Measurements from ENCODE around the gene FAM9B.

FAM9B gene

DNA sequence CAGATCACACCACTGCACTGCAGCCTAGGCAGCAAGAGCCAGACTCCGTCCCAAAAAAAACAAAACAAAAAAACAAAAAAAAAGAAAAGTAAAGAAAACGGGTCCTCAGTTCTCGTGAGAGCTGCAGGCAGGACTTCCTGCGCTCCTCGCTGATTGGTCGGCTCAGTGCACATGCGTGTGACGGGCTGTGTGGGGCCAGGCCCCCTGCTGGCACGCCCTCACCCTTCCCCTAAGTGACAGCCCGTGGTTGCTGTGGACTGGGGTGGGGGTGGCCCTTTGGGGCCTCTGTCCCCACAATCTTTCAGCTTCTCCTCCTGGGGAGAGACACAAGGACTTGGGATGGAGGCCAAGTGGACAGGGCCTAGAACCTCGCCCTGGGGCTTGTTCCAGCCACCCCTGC, at the start of gene FAM9B:
Gene FAM9B, minus strand, starts transcription at position 139 of the 400 bp plus-strand sequence. CDS start 1,141 bp downstream, outside the sequence.
- no peak within 1 kb of the TSS for H3K9ac ChIP-seq (ENCODE audit: low read depth in 1 of 2, low read length in 2 of 2)
- H3K27me3 ChIP-seq (ENCODE audit: control insufficient read depth in 1 of 2, insufficient read depth in 2 of 2, low read length in 2 of 2) = no peaks in the 10 kb centered on the region
- H3K36me3 ChIP-seq (ENCODE audit: control insufficient read depth in 1 of 2, insufficient read depth in 2 of 2, low read length in 2 of 2) = no peaks in the 10 kb centered on the region
- no peak within 1 kb of the TSS for H3K4me3 ChIP-seq (ENCODE audit: low read depth in 1 of 2, low read length in 2 of 2)
- H3K9me3 ChIP-seq (ENCODE audit: control insufficient read depth in 1 of 2, low read length in 2 of 2) = no peaks in the 10 kb centered on the region
- H3K27ac ChIP-seq (ENCODE audit: low read depth, low read length) = no peak within 1 kb of the TSS
- H3K4me1 ChIP-seq (ENCODE audit: control insufficient read depth in 1 of 2, insufficient read depth in 2 of 2, low read length in 2 of 2) = no peaks in the 10 kb centered on the region

DNA sequence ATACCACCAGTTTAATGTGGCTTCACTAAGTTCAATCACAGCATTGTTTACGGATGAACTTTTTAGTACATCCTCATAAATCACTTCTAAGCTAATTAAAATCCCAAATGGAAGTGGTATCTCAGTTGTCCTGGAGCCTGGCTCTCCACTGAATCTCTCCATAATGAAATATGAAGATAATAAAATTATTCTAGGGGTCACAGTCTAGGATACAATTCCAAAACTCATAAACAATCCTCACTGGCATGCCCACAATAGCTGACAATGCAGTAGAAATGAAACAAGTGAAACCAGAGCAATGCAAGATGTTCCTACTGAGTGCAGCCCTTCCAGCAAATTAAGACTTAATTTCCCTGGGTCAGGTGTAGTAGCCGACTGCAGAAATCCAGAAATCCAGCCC, 47.3 kb upstream of the FAM9B start:
- no peaks in the 10 kb centered on the region for H3K9me3 ChIP-seq (ENCODE audit: control insufficient read depth in 1 of 2, low read length in 2 of 2)
- H3K9ac ChIP-seq (ENCODE audit: low read depth in 1 of 2, low read length in 2 of 2) = no peak overlapping the region
- no peaks in the 10 kb centered on the region for H3K36me3 ChIP-seq (ENCODE audit: control insufficient read depth in 1 of 2, insufficient read depth in 2 of 2, low read length in 2 of 2)
- no peak overlapping the region for H3K27ac ChIP-seq (ENCODE audit: low read depth, low read length)
- H3K4me1 ChIP-seq (ENCODE audit: control insufficient read depth in 1 of 2, insufficient read depth in 2 of 2, low read length in 2 of 2) = no peaks in the 10 kb centered on the region
- no peak overlapping the region for H3K4me3 ChIP-seq (ENCODE audit: low read depth in 1 of 2, low read length in 2 of 2)
- H3K27me3 ChIP-seq (ENCODE audit: control insufficient read depth in 1 of 2, insufficient read depth in 2 of 2, low read length in 2 of 2) = no peaks in the 10 kb centered on the region

DNA sequence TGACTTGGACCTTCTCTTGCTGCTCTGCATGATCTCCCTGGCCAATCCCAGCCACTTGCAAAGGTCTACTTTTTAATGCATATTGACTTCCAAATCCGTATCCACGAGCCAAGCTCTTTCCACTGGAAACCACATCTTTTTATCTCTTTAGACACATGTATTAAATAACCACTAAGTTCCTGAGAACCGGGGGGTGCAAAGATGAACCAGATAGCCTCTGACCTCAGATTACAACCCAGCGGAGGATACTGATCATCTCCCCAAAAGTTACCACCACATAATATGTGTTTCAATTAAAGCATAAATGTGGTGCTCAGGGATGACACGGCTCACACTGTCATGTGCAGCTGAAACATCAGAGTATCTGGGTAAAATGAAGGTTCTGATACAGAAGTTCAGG, 40.4 kb upstream of the FAM9B start:
- H3K9me3 ChIP-seq (ENCODE audit: control insufficient read depth in 1 of 2, low read length in 2 of 2) = no peaks in the 10 kb centered on the region
- H3K27ac ChIP-seq (ENCODE audit: low read depth, low read length) = no peak overlapping the region
- no peak overlapping the region for H3K4me3 ChIP-seq (ENCODE audit: low read depth in 1 of 2, low read length in 2 of 2)
- H3K27me3 ChIP-seq (ENCODE audit: control insufficient read depth in 1 of 2, insufficient read depth in 2 of 2, low read length in 2 of 2) = no peaks in the 10 kb centered on the region
- no peaks in the 10 kb centered on the region for H3K4me1 ChIP-seq (ENCODE audit: control insufficient read depth in 1 of 2, insufficient read depth in 2 of 2, low read length in 2 of 2)
- no peak overlapping the region for H3K9ac ChIP-seq (ENCODE audit: low read depth in 1 of 2, low read length in 2 of 2)
- no peaks in the 10 kb centered on the region for H3K36me3 ChIP-seq (ENCODE audit: control insufficient read depth in 1 of 2, insufficient read depth in 2 of 2, low read length in 2 of 2)

- no peaks in the 10 kb centered on the region for H3K4me1 ChIP-seq (ENCODE audit: control insufficient read depth in 1 of 2, insufficient read depth in 2 of 2, low read length in 2 of 2)
- H3K4me3 ChIP-seq (ENCODE audit: low read depth in 1 of 2, low read length in 2 of 2) = no peak overlapping the region
- H3K36me3 ChIP-seq (ENCODE audit: control insufficient read depth in 1 of 2, insufficient read depth in 2 of 2, low read length in 2 of 2) = no peaks in the 10 kb centered on the region
- H3K27me3 ChIP-seq (ENCODE audit: control insufficient read depth in 1 of 2, insufficient read depth in 2 of 2, low read length in 2 of 2) = no peaks in the 10 kb centered on the region
- no peak overlapping the region for H3K9ac ChIP-seq (ENCODE audit: low read depth in 1 of 2, low read length in 2 of 2)
- H3K9me3 ChIP-seq (ENCODE audit: control insufficient read depth in 1 of 2, low read length in 2 of 2) = no peaks in the 10 kb centered on the region
- H3K27ac ChIP-seq (ENCODE audit: low read depth, low read length) = no peak overlapping the region
Observed at GRCh38 chrX:9072281-9072680, 38.4 kb upstream of the FAM9B start.

DNA sequence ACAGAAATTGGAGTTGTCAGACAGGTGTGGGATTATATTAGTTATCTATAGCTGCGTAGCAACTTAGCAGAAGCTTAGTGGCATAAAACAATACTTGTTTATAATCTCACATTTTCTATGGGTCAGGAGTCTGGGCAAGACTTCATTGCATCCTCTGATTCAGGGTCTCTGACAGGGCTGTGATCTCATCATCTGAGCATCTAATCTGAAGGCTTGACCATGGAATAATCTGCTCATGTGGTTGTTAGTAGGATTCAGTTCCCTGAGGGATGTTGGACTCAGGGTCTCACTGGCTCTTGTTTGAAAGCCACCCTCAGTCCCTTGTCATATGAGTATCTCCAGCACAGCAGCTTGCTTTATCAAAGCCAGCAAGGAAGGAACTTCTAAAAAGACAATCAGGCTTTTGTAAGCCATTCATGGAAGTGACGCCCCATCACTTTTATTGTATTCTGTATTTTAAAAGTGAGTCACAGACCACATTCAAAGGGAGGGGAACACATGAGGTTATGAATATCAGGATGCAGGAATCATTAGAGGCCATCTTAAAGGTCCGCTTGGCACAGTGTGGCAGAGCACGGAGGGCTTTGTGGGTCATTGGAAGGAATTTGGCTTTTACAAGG, 37.2 kb upstream of the FAM9B start:
- Histone ChIP-seq H3K27ac (ENCODE audit: low read depth, low read length) (no peak overlapping the region), H3K36me3 (ENCODE audit: control insufficient read depth in 1 of 2, insufficient read depth in 2 of 2, low read length in 2 of 2) (no peaks in the 10 kb centered on the region), H3K9ac (ENCODE audit: low read depth in 1 of 2, low read length in 2 of 2) (no peak overlapping the region), H3K9me3 (ENCODE audit: control insufficient read depth in 1 of 2, low read length in 2 of 2) (no peaks in the 10 kb centered on the region), H3K4me1 (ENCODE audit: control insufficient read depth in 1 of 2, insufficient read depth in 2 of 2, low read length in 2 of 2) (no peaks in the 10 kb centered on the region), H3K27me3 (ENCODE audit: control insufficient read depth in 1 of 2, insufficient read depth in 2 of 2, low read length in 2 of 2) (no peaks in the 10 kb centered on the region), H3K4me3 (ENCODE audit: low read depth in 1 of 2, low read length in 2 of 2) (no peak overlapping the region)

DNA sequence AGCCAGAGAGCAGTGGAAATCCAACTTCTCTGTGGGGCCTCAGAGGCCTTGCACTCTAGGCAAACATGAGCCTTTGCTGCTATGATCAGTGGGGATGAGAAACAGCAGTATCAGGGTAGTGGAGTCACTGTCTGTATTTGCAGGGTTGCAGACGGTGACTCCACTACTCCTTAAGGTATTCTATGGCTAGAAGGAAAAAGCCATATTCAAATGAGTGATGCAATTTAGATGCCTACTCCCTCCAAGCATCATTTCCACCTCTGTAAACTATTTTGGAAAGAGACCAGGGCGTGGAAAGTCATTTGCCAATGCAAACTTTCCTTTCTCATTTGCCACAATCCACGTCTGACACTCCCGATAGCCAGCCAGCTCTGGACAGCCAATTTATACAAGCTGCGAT, 35.6 kb upstream of the FAM9B start:
- no peak overlapping the region for H3K4me3 ChIP-seq (ENCODE audit: low read depth in 1 of 2, low read length in 2 of 2)
- no peaks in the 10 kb centered on the region for H3K9me3 ChIP-seq (ENCODE audit: control insufficient read depth in 1 of 2, low read length in 2 of 2)
- no peaks in the 10 kb centered on the region for H3K27me3 ChIP-seq (ENCODE audit: control insufficient read depth in 1 of 2, insufficient read depth in 2 of 2, low read length in 2 of 2)
- no peak overlapping the region for H3K27ac ChIP-seq (ENCODE audit: low read depth, low read length)
- no peaks in the 10 kb centered on the region for H3K4me1 ChIP-seq (ENCODE audit: control insufficient read depth in 1 of 2, insufficient read depth in 2 of 2, low read length in 2 of 2)
- no peak overlapping the region for H3K9ac ChIP-seq (ENCODE audit: low read depth in 1 of 2, low read length in 2 of 2)
- H3K36me3 ChIP-seq (ENCODE audit: control insufficient read depth in 1 of 2, insufficient read depth in 2 of 2, low read length in 2 of 2) = no peaks in the 10 kb centered on the region

GRCh38 chrX:9064694-9065093, 30.8 kb upstream of the FAM9B start:
- Histone ChIP-seq H3K4me1 (ENCODE audit: control insufficient read depth in 1 of 2, insufficient read depth in 2 of 2, low read length in 2 of 2) (no peaks in the 10 kb centered on the region), H3K27me3 (ENCODE audit: control insufficient read depth in 1 of 2, insufficient read depth in 2 of 2, low read length in 2 of 2) (no peaks in the 10 kb centered on the region), H3K4me3 (ENCODE audit: low read depth in 1 of 2, low read length in 2 of 2) (no peak overlapping the region), H3K36me3 (ENCODE audit: control insufficient read depth in 1 of 2, insufficient read depth in 2 of 2, low read length in 2 of 2) (no peaks in the 10 kb centered on the region), H3K9me3 (ENCODE audit: control insufficient read depth in 1 of 2, low read length in 2 of 2) (no peaks in the 10 kb centered on the region), H3K9ac (ENCODE audit: low read depth in 1 of 2, low read length in 2 of 2) (no peak overlapping the region), H3K27ac (ENCODE audit: low read depth, low read length) (no peak overlapping the region)

DNA sequence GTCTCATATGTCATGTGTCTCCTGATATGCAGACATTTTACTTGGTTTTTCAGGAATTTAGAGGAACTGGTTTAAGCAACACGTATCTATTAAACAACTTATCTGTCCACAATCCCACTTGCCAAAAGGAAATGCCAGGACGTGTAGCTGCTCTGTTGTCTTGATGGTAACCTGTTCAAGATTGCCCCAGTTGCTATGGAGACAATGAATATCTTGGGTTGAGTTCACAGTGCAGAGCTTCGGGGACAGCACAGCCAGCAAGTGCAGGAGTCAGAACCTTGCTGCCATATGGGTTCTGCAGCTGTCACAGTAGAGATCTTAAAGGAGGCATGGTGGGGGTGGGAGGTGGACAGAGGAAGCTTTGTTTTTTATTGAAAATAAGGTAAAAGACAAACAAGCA, 28.7 kb upstream of the FAM9B start:
- Histone ChIP-seq H3K4me3 (ENCODE audit: low read depth in 1 of 2, low read length in 2 of 2) (no peak overlapping the region), H3K36me3 (ENCODE audit: control insufficient read depth in 1 of 2, insufficient read depth in 2 of 2, low read length in 2 of 2) (no peaks in the 10 kb centered on the region), H3K9me3 (ENCODE audit: control insufficient read depth in 1 of 2, low read length in 2 of 2) (no peaks in the 10 kb centered on the region), H3K9ac (ENCODE audit: low read depth in 1 of 2, low read length in 2 of 2) (no peak overlapping the region), H3K27ac (ENCODE audit: low read depth, low read length) (no peak overlapping the region), H3K4me1 (ENCODE audit: control insufficient read depth in 1 of 2, insufficient read depth in 2 of 2, low read length in 2 of 2) (no peaks in the 10 kb centered on the region), H3K27me3 (ENCODE audit: control insufficient read depth in 1 of 2, insufficient read depth in 2 of 2, low read length in 2 of 2) (no peaks in the 10 kb centered on the region)

DNA sequence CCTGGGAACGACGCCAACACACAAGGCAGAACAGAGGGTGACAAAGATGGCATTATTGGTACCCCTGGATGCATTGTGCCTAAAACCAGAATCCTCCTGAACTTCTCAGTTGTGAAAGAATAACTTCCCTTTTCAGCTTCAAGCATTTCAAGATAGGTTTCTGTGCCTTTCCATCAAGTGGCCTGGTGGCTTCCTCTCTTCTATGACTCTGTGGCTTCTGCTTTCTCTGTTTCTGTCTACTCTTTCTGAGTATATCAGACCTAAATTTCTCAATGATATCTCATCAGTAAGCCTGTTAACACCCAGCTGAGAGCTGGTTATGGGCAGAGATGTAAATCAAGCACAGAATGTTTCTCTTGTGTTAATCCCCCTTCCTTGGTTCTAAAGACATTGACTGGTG, 21.4 kb upstream of the FAM9B start:
- Histone ChIP-seq H3K27me3 (ENCODE audit: control insufficient read depth in 1 of 2, insufficient read depth in 2 of 2, low read length in 2 of 2) (no peaks in the 10 kb centered on the region), H3K9me3 (ENCODE audit: control insufficient read depth in 1 of 2, low read length in 2 of 2) (no peaks in the 10 kb centered on the region), H3K27ac (ENCODE audit: low read depth, low read length) (no peak overlapping the region), H3K36me3 (ENCODE audit: control insufficient read depth in 1 of 2, insufficient read depth in 2 of 2, low read length in 2 of 2) (no peaks in the 10 kb centered on the region), H3K9ac (ENCODE audit: low read depth in 1 of 2, low read length in 2 of 2) (no peak overlapping the region), H3K4me1 (ENCODE audit: control insufficient read depth in 1 of 2, insufficient read depth in 2 of 2, low read length in 2 of 2) (no peaks in the 10 kb centered on the region), H3K4me3 (ENCODE audit: low read depth in 1 of 2, low read length in 2 of 2) (no peak overlapping the region)

GRCh38 chrX:9052081-9052480, 18.2 kb upstream of the FAM9B start:
- Histone ChIP-seq H3K27me3 (ENCODE audit: control insufficient read depth in 1 of 2, insufficient read depth in 2 of 2, low read length in 2 of 2) (no peaks in the 10 kb centered on the region), H3K4me1 (ENCODE audit: control insufficient read depth in 1 of 2, insufficient read depth in 2 of 2, low read length in 2 of 2) (no peaks in the 10 kb centered on the region), H3K9me3 (ENCODE audit: control insufficient read depth in 1 of 2, low read length in 2 of 2) (no peaks in the 10 kb centered on the region), H3K36me3 (ENCODE audit: control insufficient read depth in 1 of 2, insufficient read depth in 2 of 2, low read length in 2 of 2) (no peaks in the 10 kb centered on the region), H3K9ac (ENCODE audit: low read depth in 1 of 2, low read length in 2 of 2) (no peak overlapping the region), H3K4me3 (ENCODE audit: low read depth in 1 of 2, low read length in 2 of 2) (no peak overlapping the region), H3K27ac (ENCODE audit: low read depth, low read length) (no peak overlapping the region)

DNA sequence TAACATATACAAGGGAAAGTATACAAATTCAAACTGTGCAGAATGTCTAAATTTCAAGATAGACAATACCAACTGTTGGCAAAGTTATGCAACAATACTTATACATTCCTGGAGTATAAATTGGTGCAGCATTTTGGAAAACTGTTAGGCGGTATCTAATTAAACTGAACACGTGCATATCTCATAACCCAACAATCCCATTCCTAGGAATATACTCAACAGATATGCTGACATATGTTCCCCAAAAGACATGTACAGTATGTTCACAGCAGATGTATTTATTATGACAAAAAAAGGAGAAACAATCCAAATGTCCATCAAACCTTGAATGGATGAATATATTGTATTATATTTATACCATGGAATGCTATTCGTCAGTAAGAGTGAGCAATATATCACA, 16.4 kb upstream of the FAM9B start:
- no peaks in the 10 kb centered on the region for H3K4me1 ChIP-seq (ENCODE audit: control insufficient read depth in 1 of 2, insufficient read depth in 2 of 2, low read length in 2 of 2)
- no peaks in the 10 kb centered on the region for H3K27me3 ChIP-seq (ENCODE audit: control insufficient read depth in 1 of 2, insufficient read depth in 2 of 2, low read length in 2 of 2)
- H3K36me3 ChIP-seq (ENCODE audit: control insufficient read depth in 1 of 2, insufficient read depth in 2 of 2, low read length in 2 of 2) = no peaks in the 10 kb centered on the region
- H3K4me3 ChIP-seq (ENCODE audit: low read depth in 1 of 2, low read length in 2 of 2) = no peak overlapping the region
- H3K9ac ChIP-seq (ENCODE audit: low read depth in 1 of 2, low read length in 2 of 2) = no peak overlapping the region
- H3K27ac ChIP-seq (ENCODE audit: low read depth, low read length) = no peak overlapping the region
- H3K9me3 ChIP-seq (ENCODE audit: control insufficient read depth in 1 of 2, low read length in 2 of 2) = no peaks in the 10 kb centered on the region
